ENCODE data around the gene ZBTB7C.

The ZBTB7C gene

DNA sequence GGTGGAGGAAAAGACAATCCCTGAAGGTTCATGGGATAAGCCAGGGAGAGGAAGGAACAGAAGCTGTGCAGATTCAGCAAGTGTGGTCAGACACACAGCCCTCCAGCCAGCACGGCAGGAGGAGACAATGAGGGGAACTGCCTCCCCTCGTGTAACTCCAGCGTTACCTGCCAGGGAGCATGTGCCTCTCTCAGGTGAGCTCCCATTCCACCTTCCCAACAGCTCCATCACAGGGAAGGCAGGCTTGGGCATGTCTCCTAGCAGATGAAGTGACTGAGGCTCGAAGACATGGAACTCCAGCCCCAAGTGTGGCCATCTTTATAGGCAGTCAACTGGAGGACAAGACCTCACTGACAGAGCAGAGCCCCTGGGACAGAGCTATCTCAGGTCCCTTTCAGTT is 47.4 kb downstream of the ZBTB7C start:
- Histone ChIP-seq H3K36me3 (ENCODE audit: control insufficient read depth in 2 of 2, insufficient read depth in 1 of 2, low read length in 2 of 2) (no peaks in the 10 kb centered on the region), H3K9me3 (ENCODE audit: control insufficient read depth, insufficient read depth, low read depth, low read length) (no peaks in the 10 kb centered on the region), H3K27ac (ENCODE audit: extremely low read depth, low read depth, low read length) (no peak overlapping the region), H3K4me1 (ENCODE audit: control insufficient read depth, insufficient read depth, low read length) (no peaks in the 10 kb centered on the region), H3K4me3 (ENCODE audit: low read depth, low read length) (no peak overlapping the region)
- CTCF ChIA-PET, result interaction anchor here (0.6 to 1.0 kb wide), 2 partner anchors 50 to 309 kb away, joined by 3 read pairs; no protein-coding TSS in a partner anchor
- POLR2A ChIA-PET, result no interaction called here
- TF ChIP-seq ZSCAN30 (tag by site-specific recombination; IDR thresholded peaks at IDR 0.05) (no peak), ZNF48 (tag by site-specific recombination; IDR thresholded peaks at IDR 0.05) (no peak), SALL2 (tag by site-specific recombination; IDR thresholded peaks at IDR 0.05; ENCODE audit: borderline replicate concordance) (no peak), ZFP3 (tag by site-specific recombination; IDR thresholded peaks at IDR 0.05; ENCODE audit: low read depth) (no peak), ZNF175 (tag by site-specific recombination; IDR thresholded peaks at IDR 0.05) (no peak), ZIC2 (tag by site-specific recombination; IDR thresholded peaks at IDR 0.05) (no peak), ZNF610 (tag by site-specific recombination; IDR thresholded peaks at IDR 0.05; ENCODE audit: borderline replicate concordance) (no peak), ZNF792 (tag by site-specific recombination; IDR thresholded peaks at IDR 0.05) (no peak)

DNA sequence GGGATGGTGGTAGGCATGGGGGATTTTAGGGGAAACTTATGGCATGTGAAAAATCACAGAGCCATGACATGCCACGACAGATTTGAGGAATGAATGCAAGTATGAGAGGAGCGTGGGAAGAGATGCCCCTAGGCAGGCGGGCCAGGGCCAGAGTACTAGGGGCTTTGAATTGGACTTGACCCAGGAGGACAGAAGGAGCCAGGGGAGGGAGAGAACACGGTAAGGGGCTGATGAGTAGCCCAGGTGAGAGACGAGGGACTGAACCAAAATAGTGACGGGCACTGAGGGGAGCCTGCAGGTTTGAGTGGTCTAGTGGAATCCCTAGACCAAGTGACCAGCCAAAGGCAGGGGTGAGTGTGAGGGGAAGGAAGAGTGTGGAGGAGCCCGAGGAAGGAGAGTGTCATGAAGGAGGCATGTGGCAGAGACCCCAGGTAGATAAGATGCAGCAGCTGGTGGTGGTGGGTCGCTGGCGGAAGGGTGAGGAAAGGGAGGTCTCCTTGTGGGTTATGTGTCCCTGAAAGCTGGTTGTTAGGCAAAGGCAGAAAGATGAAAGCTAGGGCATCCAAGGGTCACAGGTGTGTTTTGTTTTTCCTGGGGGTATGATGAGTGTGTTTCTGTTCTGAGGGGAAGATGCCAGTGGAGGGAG is 48.7 kb downstream of the ZBTB7C start:
- no peaks in the 10 kb centered on the region for H3K4me1 ChIP-seq (ENCODE audit: control insufficient read depth, insufficient read depth, low read length)
- no peaks in the 10 kb centered on the region for H3K9me3 ChIP-seq (ENCODE audit: control insufficient read depth, insufficient read depth, low read depth, low read length)
- CTCF ChIA-PET, result no interaction called here
- TF ChIP-seq, protein P1, sequence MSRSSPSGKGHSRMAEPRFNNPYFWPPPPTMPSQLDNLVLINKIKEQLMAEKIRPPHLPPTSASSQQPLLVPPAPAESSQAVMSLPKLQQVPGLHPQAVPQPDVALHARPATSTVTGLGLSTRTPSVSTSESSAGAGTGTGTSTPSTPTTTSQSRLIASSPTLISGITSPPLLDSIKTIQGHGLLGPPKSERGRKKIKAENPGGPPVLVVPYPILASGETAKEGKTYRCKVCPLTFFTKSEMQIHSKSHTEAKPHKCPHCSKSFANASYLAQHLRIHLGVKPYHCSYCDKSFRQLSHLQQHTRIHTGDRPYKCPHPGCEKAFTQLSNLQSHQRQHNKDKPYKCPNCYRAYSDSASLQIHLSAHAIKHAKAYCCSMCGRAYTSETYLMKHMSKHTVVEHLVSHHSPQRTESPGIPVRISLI (tag by site-specific recombination; IDR thresholded peaks at IDR 0.05), result no peak
- TF ChIP-seq KLF10 (tag by site-specific recombination; IDR thresholded peaks at IDR 0.05), result no peak
- TF ChIP-seq, protein P2, sequence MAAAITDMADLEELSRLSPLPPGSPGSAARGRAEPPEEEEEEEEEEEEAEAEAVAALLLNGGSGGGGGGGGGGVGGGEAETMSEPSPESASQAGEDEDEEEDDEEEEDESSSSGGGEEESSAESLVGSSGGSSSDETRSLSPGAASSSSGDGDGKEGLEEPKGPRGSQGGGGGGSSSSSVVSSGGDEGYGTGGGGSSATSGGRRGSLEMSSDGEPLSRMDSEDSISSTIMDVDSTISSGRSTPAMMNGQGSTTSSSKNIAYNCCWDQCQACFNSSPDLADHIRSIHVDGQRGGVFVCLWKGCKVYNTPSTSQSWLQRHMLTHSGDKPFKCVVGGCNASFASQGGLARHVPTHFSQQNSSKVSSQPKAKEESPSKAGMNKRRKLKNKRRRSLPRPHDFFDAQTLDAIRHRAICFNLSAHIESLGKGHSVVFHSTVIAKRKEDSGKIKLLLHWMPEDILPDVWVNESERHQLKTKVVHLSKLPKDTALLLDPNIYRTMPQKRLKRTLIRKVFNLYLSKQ (tag by site-specific recombination; IDR thresholded peaks at IDR 0.05; ENCODE audit: borderline replicate concordance), result no peak
- no peak for TF ChIP-seq ZNF169 (tag by site-specific recombination; IDR thresholded peaks at IDR 0.05)
- TF ChIP-seq, protein P3, sequence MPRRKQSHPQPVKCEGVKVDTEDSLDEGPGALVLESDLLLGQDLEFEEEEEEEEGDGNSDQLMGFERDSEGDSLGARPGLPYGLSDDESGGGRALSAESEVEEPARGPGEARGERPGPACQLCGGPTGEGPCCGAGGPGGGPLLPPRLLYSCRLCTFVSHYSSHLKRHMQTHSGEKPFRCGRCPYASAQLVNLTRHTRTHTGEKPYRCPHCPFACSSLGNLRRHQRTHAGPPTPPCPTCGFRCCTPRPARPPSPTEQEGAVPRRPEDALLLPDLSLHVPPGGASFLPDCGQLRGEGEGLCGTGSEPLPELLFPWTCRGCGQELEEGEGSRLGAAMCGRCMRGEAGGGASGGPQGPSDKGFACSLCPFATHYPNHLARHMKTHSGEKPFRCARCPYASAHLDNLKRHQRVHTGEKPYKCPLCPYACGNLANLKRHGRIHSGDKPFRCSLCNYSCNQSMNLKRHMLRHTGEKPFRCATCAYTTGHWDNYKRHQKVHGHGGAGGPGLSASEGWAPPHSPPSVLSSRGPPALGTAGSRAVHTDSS (tag by site-specific recombination; IDR thresholded peaks at IDR 0.05), result no peak
- TF ChIP-seq ZFP69B (tag by site-specific recombination; IDR thresholded peaks at IDR 0.05), result no peak
- TF ChIP-seq, protein P4, sequence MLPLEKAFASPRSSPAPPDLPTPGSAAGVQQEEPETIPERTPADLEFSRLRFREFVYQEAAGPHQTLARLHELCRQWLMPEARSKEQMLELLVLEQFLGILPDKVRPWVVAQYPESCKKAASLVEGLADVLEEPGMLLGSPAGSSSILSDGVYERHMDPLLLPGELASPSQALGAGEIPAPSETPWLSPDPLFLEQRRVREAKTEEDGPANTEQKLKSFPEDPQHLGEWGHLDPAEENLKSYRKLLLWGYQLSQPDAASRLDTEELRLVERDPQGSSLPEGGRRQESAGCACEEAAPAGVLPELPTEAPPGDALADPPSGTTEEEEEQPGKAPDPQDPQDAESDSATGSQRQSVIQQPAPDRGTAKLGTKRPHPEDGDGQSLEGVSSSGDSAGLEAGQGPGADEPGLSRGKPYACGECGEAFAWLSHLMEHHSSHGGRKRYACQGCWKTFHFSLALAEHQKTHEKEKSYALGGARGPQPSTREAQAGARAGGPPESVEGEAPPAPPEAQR (tag by site-specific recombination; IDR thresholded peaks at IDR 0.05), result no peak
- no peak for TF ChIP-seq GLIS2 (tag by site-specific recombination; IDR thresholded peaks at IDR 0.05)
- TF ChIP-seq, protein P5, sequence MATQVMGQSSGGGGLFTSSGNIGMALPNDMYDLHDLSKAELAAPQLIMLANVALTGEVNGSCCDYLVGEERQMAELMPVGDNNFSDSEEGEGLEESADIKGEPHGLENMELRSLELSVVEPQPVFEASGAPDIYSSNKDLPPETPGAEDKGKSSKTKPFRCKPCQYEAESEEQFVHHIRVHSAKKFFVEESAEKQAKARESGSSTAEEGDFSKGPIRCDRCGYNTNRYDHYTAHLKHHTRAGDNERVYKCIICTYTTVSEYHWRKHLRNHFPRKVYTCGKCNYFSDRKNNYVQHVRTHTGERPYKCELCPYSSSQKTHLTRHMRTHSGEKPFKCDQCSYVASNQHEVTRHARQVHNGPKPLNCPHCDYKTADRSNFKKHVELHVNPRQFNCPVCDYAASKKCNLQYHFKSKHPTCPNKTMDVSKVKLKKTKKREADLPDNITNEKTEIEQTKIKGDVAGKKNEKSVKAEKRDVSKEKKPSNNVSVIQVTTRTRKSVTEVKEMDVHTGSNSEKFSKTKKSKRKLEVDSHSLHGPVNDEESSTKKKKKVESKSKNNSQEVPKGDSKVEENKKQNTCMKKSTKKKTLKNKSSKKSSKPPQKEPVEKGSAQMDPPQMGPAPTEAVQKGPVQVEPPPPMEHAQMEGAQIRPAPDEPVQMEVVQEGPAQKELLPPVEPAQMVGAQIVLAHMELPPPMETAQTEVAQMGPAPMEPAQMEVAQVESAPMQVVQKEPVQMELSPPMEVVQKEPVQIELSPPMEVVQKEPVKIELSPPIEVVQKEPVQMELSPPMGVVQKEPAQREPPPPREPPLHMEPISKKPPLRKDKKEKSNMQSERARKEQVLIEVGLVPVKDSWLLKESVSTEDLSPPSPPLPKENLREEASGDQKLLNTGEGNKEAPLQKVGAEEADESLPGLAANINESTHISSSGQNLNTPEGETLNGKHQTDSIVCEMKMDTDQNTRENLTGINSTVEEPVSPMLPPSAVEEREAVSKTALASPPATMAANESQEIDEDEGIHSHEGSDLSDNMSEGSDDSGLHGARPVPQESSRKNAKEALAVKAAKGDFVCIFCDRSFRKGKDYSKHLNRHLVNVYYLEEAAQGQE (tag by site-specific recombination; IDR thresholded peaks at IDR 0.05), result no peak
- no peak for TF ChIP-seq ZNF660 (tag by site-specific recombination; IDR thresholded peaks at IDR 0.05)
- TF ChIP-seq, protein P6, sequence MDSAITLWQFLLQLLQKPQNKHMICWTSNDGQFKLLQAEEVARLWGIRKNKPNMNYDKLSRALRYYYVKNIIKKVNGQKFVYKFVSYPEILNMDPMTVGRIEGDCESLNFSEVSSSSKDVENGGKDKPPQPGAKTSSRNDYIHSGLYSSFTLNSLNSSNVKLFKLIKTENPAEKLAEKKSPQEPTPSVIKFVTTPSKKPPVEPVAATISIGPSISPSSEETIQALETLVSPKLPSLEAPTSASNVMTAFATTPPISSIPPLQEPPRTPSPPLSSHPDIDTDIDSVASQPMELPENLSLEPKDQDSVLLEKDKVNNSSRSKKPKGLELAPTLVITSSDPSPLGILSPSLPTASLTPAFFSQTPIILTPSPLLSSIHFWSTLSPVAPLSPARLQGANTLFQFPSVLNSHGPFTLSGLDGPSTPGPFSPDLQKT (IDR thresholded peaks at IDR 0.05; ENCODE audit: borderline replicate concordance, low read depth, low read length), result no peak
- TF ChIP-seq ZNF16 (tag by site-specific recombination; IDR thresholded peaks at IDR 0.05; ENCODE audit: low read depth), result no peak
- TF ChIP-seq ZNF558 (tag by site-specific recombination; IDR thresholded peaks at IDR 0.05), result no peak
- TF ChIP-seq, protein P7, sequence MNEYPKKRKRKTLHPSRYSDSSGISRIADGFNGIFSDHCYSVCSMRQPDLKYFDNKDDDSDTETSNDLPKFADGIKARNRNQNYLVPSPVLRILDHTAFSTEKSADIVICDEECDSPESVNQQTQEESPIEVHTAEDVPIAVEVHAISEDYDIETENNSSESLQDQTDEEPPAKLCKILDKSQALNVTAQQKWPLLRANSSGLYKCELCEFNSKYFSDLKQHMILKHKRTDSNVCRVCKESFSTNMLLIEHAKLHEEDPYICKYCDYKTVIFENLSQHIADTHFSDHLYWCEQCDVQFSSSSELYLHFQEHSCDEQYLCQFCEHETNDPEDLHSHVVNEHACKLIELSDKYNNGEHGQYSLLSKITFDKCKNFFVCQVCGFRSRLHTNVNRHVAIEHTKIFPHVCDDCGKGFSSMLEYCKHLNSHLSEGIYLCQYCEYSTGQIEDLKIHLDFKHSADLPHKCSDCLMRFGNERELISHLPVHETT (tag by site-specific recombination; IDR thresholded peaks at IDR 0.05), result no peak
- no peak for TF ChIP-seq ZNF585B (tag by site-specific recombination; IDR thresholded peaks at IDR 0.05)
- TF ChIP-seq ZNF239 (tag by site-specific recombination; IDR thresholded peaks at IDR 0.05), result no peak
- no peak overlapping the region for H3K27ac ChIP-seq (ENCODE audit: extremely low read depth, low read depth, low read length)
- POLR2A ChIA-PET, result no interaction called here
- no peaks in the 10 kb centered on the region for H3K36me3 ChIP-seq (ENCODE audit: control insufficient read depth in 2 of 2, insufficient read depth in 1 of 2, low read length in 2 of 2)
- no peak overlapping the region for H3K4me3 ChIP-seq (ENCODE audit: low read depth, low read length)
